Pons (tissue), 1 donor: ENCODE measurements around the gene TSHZ1.

Experiments
- DNase-seq: peaks from one replicate; pipeline ENCODE4 v3.0.0-alpha.2; 2016; ENCODE audit warnings: low spot score

Gene TSHZ1, protein sequence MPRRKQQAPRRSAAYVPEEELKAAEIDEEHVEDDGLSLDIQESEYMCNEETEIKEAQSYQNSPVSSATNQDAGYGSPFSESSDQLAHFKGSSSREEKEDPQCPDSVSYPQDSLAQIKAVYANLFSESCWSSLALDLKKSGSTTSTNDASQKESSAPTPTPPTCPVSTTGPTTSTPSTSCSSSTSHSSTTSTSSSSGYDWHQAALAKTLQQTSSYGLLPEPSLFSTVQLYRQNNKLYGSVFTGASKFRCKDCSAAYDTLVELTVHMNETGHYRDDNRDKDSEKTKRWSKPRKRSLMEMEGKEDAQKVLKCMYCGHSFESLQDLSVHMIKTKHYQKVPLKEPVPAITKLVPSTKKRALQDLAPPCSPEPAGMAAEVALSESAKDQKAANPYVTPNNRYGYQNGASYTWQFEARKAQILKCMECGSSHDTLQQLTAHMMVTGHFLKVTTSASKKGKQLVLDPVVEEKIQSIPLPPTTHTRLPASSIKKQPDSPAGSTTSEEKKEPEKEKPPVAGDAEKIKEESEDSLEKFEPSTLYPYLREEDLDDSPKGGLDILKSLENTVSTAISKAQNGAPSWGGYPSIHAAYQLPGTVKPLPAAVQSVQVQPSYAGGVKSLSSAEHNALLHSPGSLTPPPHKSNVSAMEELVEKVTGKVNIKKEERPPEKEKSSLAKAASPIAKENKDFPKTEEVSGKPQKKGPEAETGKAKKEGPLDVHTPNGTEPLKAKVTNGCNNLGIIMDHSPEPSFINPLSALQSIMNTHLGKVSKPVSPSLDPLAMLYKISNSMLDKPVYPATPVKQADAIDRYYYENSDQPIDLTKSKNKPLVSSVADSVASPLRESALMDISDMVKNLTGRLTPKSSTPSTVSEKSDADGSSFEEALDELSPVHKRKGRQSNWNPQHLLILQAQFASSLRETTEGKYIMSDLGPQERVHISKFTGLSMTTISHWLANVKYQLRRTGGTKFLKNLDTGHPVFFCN (N-terminal part only)

DNA sequence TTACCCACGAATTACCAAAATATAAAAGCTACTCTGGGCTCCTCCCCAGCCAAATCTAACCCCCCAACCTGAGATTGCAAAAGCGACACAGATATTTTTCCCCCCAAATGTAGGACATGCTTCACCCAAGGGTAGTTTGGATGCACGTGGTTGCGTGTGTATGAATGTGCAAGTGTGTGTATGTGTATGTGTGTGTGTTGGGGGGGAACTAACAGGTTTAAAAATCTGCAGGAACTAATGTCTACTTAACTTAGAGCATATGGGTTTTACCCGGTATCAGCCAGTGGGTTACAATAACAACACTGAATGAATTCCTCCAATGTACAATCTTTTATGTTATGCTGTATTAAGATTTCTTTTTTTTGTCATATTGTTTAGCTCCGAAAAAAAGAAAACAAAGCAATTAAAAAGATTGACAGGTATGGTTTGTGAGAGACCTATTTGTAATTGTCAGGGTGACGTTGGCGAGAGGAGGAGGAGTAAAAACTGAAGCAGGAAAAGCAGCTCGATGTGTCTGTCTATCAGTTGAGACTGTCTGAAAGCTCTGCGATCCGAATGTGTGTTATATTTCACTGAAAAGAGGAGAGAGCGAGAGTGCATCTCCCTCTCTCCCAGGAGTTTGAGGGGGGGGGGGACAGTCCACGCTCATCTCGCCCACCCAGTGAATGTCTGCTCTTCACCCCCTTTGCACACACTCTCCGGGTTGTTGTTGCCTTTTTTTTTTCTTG, at the start of gene TSHZ1:
Gene TSHZ1 (plus strand): TSS at position 524 of the 728 bp plus-strand sequence. CDS start 1,080 bp downstream, outside the sequence.
- DNase-seq, result peak; percentile 95

DNA sequence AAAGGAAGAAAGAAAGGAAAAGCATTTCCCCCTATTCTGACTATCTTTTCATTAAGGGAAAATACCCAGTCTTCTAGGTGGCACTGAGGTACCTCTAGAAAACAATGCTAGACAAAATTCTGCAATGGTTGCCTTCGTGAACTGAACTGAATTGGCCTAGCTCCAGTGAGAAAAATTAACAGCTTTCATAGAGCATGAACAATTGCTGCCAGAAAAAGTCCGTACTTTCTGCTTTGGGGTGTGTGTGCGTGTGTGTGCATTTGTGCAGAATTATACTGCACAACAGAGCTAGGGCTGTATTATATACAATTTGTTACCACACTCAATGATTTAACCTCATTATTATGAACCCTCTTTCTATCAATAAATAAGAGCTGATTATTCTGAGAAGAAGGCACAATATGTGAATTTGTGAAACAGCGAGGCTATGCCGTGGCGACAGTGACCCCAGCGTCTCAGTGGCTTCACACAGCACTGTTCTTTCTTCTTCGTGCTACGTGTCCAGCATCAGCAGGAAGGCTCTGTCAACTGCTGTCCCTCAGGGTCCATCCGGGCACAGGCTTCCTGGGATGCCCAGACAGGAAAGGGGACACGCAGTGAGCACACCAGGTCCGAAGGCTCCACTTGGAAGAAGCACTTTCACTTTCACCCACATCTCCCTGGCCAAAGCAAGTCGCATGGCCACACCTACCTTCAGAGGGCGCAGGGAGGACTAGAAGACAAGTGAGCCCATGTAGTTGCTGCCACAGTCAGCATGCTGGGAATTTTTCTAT, 49.2 kb upstream of the TSHZ1 start:
- DNase-seq, result peak; percentile 64

DNA sequence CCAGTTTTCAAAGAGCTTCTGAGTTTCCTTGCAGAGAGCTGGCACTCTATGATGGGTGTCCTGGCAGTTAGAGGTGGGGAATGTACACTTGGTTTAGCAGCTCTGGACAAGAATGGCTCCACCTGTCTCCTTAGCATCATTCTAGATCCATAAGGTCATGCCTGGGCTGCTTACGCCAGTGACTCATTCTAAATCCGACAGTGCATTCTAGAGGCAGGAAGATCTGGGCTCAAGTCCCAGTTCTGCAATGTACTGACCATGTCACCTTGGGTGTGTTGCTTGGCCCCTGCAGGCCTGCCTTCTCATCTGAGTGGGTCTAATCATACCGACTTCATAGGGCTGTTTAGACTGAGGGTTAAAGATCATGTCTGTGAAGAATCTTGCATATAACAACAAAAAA, 48.1 kb upstream of the TSHZ1 start:
- DNase-seq, result no peak

- DNase-seq, result no peak
Measured at GRCh38 chr18:75162978-75163377, 47.6 kb upstream of the TSHZ1 start.

GRCh38 chr18:75163736-75164135, 46.9 kb upstream of the TSHZ1 start:
- DNase-seq, result no peak

- no peak for DNase-seq
Measured at GRCh38 chr18:75164479-75164878, 46.1 kb upstream of the TSHZ1 start.

DNA sequence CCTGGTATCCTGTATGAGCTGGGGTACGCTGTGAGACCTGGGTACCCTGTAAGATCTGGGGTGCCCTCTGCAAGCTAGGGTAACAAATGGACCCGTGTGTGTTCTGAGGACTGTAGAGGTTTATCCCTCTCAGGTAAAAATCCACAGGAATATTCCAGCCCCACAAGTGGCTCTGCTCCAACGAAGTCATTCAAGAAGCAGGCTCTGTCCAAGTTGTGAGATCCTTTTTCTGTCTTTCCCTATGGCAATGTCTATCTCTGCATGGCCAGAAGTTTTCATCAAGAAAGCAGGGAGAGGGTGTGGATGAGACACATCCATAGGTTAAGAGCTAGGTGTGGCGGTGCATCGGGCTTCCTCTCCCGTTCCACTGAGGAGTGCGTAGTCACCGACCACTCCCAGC, 44.7 kb upstream of the TSHZ1 start:
- no peak for DNase-seq

DNA sequence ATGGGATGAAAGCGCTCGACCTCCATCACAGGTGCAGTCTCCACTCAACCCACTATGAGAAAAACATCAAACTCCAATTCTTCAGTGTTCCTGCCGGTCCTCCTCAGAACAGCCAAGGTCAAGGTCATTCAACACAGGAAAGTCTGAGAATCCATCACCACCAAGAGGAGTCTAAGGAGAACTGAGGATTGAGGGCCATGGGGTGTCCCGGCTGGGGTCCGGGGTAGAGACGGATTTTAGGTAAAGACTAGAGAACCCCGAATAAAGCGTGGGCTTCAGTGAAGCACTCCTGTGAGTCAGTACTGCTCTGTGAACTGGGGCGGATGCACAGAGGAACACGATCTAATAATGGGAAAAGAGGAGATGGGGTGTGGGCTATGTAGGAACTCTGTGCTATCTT, 43.5 kb upstream of the TSHZ1 start:
- DNase-seq, result no peak

- peak; percentile 26 for DNase-seq
Measured at GRCh38 chr18:75167759-75168618, 42.6 kb upstream of the TSHZ1 start.

GRCh38 chr18:75168619-75169018, 42.0 kb upstream of the TSHZ1 start:
- no peak for DNase-seq

- no peak for DNase-seq
Measured at GRCh38 chr18:75169411-75169810, 41.2 kb upstream of the TSHZ1 start.

- DNase-seq, result no peak
Measured at GRCh38 chr18:75170022-75170789, 40.4 kb upstream of the TSHZ1 start.

DNA sequence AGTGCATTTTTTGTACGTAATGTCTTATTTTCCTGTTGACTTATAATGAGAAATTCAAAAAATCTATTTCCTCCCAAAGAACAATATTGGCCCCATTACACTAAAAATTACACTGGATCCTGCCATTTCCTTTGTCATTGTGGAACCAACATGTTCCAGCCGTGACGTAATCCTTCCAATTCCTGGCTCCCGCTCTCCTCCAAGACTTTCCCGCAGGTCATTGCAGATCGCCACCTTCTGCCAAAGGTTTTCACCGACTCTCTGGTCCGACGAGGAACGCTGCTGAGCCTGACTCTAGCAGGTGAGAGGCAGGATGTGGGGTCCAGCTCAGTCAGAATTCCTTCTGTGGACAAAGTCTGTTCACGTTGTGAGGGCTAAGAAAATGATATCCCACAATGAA, 39.7 kb upstream of the TSHZ1 start:
- no peak for DNase-seq

DNA sequence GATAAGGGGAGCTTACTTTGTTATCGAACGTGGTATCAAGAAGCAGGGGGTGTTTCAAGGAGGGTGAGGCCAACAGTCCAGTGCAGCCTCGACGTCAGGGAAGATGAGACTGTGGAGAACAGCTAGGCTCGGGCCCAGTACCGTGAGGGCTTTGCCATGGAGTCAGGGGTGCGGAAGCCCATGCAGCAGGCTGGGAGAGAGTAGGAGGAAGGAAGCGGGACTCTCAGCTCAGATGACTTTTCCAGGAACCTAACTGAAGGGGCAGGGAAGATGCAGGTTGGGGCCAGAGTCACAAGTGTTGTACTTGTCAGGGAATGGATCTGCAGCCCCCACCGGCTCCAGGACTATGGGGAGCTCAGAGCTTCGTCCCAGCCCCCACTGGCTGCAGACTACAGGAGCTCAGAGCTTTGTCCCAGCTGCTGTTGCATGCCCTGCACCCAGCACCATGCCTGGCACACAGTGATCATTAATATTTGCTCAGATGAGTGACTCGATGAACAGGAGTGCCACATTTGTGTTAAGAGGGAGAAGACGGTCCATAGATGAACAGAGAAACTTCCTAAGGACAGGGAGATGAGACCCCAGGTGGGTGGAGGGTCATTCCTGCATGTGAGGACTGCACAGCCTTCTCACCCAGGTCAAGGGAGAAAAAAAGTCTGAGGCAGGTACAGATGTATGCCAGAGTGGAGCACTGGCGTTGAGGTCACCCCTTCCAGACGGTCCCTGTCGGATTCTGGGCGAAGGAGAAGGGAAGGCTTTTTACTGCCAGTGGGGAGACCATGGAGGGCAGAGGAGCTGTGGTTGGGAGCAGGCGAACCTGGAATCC, 38.1 kb upstream of the TSHZ1 start:
- no peak for DNase-seq

DNA sequence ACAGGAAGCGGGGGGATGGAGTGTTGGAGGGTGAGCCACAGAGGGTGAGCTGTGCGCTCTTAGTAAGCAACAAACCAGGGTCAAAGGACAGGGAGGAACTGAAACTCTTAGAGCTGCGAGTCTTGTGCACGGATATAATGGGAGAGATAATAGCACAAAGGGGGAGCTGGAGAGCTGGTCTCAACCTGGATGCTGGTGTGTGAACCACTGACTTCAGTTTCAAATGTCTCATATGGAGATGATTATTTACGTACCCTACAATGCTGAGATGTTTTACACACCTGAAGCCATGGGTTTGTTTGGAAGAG, 37.5 kb upstream of the TSHZ1 start:
- DNase-seq, result no peak

GRCh38 chr18:75173738-75174137, 36.9 kb upstream of the TSHZ1 start:
- no peak for DNase-seq

DNA sequence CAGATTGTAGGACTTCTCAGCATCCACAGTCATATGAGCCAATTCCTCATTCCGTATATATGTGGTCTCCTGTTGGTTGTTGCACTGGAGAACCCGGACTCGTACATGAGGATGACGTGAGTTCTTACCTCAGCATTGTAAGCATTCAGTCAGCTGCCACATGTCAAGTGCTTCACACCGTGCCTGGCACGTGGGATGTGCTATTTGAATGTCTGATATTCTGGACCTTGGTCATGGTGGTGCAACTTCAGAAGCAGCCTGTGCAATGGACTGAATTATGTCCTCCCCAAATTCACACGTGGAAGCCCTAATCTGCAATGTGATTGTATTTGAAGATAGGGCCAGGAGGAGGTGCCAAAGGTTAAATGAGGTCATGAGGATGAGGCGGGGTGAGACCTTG, 33.7 kb upstream of the TSHZ1 start:
- DNase-seq, result no peak

GRCh38 chr18:75178376-75178775, 32.2 kb upstream of the TSHZ1 start:
- DNase-seq, result no peak
